GM19035 (cell line): ENCODE data around the gene LLGL2.
"Not testable (repeated sequence)": the region's sequence is repeated elsewhere in the genome, so short reads cannot be mapped to it uniquely, and the experiment has no call there.

Source experiments
- ATAC-seq: cut with Tn5 transposase; IDR thresholded peaks from one replicate; pipeline ENCODE4 v1.9.1; 2021; ENCODE audit not compliant: unreplicated experiment

Gene LLGL2

GRCh38 chr17:75507733-75508719 is 17.5 kb upstream of the LLGL2 start:
- no peak for ATAC-seq

- no peak for ATAC-seq
Observed at GRCh38 chr17:75508931-75509361, 16.6 kb upstream of the LLGL2 start.

DNA sequence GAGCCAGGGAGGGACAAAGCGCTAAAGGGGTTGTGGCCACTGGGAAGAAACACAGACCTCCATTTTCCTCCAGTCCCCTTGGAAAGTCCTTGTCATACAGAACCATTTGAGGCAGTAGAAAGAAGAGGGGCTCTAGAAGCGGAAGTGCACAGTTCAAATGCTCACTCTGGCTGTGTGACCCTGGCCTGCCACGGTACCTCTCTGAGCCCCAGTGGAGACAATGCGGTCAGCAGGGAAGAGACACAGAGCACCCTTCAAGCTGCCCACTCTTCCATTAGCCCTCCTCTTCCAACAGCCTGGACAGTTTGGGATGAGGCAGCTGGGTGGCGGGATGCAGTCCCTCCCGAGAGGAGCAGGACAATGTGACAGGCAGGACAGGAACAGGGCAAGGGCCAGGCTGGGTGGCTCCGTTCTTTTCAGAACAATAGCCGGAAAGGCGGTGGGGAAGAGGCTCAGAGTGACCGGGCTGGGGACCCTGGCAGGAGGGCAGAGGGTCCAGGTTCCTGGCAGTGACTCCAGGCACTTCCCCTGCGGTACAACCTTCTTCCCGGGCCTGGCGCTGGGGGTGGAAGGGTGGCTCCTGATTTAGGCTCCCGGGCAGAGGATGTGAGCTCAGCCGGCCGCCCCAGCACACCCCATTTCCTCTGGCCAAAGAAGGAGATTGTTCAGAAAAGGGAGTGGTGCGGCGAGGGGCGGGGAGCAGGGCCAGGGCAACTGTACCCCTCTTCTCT is 15.8 kb upstream of the LLGL2 start:
- no peak for ATAC-seq

GRCh38 chr17:75511270-75511609 is 14.3 kb upstream of the LLGL2 start:
- ATAC-seq, result no peak

GRCh38 chr17:75511610-75512575 is 13.6 kb upstream of the LLGL2 start:
- no peak for ATAC-seq

DNA sequence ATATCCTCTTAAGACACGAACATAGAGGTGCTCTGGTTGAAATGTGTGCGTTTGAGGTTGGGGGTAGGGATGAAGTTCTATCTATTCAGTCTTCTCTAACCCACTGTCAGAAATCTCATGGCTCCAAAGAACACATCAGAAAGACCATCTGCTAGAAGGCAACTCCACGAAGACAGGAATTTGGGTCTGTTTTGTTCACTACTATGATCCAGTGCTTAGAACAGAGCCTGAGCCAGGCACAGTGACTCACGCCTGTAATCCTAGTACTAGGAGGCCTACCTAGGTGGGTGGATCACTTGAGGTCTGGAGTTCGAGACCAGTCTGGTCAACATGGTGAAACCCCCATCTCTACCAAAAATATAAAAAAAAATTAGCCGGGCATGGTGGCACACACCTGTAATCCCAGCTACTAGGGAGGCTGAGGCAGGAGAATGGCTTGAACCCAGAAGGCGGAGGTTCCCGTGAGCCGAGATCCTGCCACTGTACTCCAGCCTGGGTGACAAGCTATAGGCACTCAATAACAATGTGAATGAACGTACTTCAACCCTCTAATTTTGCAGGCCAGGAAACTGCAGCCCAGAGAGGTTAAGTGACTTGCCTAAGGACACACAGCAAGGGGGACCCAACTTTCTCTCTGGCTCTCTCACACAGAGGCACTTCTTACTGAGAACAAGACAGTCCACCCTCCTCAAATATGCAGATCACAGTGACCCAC is 12.4 kb upstream of the LLGL2 start:
- ATAC-seq, result no peak

- no peak for ATAC-seq
Observed at GRCh38 chr17:75513641-75514000, 11.9 kb upstream of the LLGL2 start.

GRCh38 chr17:75514299-75514918 is 11.1 kb upstream of the LLGL2 start:
- no peak for ATAC-seq

DNA sequence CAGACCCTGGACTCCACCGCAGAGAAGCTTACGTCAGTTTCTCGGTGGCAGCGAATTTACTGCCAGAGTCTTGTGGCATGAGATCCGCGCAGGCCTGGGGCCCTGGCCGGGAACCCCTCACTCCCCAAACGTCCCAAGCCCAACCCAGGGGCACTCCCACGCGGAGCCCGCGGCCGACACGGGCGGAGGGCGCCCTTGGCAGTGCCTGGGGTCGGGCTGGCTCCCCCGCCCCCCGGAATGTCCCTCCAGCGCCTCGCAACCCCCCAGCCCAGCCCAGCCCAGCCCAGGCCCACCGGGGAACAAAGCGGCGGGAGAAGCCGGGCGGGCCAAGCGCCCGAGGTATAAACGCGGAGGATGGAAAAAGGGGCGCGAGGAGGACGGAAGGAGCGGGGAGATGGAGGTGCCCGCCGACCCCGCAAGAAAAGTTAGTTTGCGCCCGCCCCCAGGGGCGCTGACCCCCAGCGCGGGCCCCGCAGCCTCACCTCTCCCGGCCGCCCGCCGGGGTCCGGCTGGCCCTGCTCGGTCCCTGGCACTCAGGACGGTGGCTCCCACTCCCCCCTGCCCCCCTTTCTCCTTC is 10.5 kb upstream of the LLGL2 start:
- ATAC-seq, result no peak

DNA sequence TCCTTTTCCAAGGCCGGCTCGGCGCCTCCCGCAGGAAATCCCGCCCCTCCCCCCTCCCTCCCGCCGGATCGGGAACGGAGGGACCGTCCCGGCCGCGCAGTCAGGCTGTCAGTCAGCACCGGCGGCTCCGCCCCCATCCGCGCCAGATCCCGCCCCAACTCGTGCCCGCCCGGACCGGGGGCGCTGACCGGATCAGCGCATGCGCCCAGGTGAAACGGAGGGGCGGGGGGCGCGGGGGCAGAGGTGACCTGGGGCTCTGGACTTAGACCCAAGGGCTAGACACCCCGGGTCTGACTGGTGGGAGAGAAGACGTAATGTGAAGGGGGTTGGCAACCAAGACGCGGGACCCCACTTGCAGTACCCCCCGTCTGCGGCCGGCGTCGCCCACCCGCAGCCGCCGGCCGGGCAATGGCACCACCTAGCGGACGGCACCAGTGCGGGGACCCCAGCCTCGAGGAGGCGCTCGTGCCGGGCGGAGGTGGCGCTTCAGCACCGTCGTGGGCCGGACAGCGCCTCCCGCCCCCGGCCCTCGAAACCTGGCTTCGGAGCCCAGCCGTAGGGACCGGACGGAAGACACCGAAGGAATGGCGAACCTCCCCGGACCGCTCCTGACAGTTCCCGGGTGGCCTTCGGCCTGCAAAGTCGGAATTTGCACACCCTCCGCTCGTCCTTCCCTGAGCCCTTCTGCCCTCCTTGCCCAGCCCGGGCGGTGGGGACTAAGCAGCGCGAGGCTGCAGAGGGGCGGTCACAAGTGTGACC is 9.8 kb upstream of the LLGL2 start, which contains the start of gene CASKIN2:
Gene CASKIN2, minus strand, starts transcription at position 42 of the 759 bp plus-strand sequence. CDS start 1,733 bp downstream, outside the sequence.
- peak; percentile 50 for ATAC-seq

DNA sequence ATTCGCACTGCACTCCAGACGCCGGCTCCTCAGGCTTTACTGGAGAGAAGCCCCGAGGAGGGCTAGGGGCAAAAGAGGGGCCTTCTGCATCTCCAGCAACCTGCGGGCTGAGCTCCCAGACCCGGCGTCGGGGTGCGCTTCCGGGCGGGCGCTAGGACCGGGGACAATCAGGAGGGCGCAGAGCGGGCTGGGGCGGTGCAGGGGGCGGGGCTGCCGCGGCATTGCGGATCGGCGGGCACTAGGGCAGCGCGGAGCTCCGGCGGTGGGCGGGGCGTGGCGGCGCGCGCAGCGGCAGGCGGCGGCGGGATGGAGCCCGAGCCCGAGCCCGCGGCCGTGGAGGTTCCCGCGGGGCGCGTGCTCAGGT is 9.3 kb upstream of the LLGL2 start, which contains the start of gene TSEN54:
Gene TSEN54, plus strand, starts transcription at position 274 of the 364 bp plus-strand sequence. Its CDS starts 33 bp downstream, at position 307.
- ATAC-seq, result peak; percentile 73

- peak; percentile 18 for ATAC-seq
Observed at GRCh38 chr17:75516619-75517296, 8.7 kb upstream of the LLGL2 start.

GRCh38 chr17:75517297-75517865 is 8.1 kb upstream of the LLGL2 start:
- ATAC-seq, result no peak

DNA sequence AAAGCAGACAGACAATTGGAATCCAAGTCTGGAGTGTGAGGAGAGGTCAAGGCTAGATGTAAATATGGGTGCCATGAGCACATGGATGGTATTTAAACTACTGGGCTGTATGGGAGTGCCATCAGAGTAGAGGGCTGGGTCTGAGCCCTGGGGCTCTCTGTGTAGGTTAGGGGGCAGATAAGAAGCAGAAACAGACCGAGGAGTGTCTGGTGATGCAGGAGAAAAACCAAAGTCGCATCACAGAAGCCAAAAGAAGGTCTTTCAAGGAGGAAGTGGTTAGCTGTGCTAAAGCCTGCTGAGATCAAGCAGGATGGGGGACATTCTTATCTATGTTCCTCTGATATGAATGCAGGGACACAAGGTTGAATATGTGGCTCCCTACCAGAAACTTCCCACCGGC is 7.3 kb upstream of the LLGL2 start:
- no peak for ATAC-seq

GRCh38 chr17:75518983-75519537 is 6.4 kb upstream of the LLGL2 start:
- ATAC-seq, result no peak

DNA sequence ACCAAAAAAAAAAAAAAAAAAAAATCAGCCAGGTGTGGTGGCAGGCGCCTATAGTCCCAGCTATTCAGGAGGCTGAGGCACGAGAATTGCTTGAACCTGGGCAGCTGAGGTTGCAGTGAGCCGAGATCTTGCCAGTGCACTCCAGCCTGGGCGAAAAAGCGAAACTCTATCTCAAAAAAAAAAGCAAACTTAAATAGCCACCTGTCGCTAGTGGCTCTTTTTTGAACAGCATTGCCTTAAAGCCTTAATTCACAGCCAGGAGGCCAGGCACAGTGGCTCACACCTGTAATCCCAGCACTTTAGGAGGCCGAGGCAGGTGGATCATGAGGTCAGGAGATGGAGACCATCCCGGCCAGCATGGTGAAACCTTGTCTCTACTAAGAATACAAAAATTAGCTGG is 5.1 kb upstream of the LLGL2 start:
- ATAC-seq, result not testable (repeated sequence)

- no peak for ATAC-seq
Observed at GRCh38 chr17:75521290-75521689, 4.2 kb upstream of the LLGL2 start.
